Measurements from ENCODE around the gene CNTN4.

- TF ChIP-seq SP1 (IDR thresholded peaks at IDR 0.05) (no peak), CTBP1 (IDR thresholded peaks at IDR 0.05; ENCODE audit: borderline replicate concordance) (no peak), HDGF (IDR thresholded peaks at IDR 0.05; ENCODE audit: borderline replicate concordance) (no peak), ARNT (IDR thresholded peaks at IDR 0.05) (no peak), FOXM1 (IDR thresholded peaks at IDR 0.05; ENCODE audit: borderline replicate concordance) (no peak), FOXK2 (IDR thresholded peaks at IDR 0.05) (no peak), NFRKB (IDR thresholded peaks at IDR 0.05) (no peak), TARDBP (IDR thresholded peaks at IDR 0.05) (no peak), LEF1 (IDR thresholded peaks at IDR 0.05; ENCODE audit: borderline replicate concordance) (no peak), SUZ12 (IDR thresholded peaks at IDR 0.05) (no peak), ZNF384 (IDR thresholded peaks at IDR 0.05) (no peak)
- TF ChIP-seq, protein P1, sequence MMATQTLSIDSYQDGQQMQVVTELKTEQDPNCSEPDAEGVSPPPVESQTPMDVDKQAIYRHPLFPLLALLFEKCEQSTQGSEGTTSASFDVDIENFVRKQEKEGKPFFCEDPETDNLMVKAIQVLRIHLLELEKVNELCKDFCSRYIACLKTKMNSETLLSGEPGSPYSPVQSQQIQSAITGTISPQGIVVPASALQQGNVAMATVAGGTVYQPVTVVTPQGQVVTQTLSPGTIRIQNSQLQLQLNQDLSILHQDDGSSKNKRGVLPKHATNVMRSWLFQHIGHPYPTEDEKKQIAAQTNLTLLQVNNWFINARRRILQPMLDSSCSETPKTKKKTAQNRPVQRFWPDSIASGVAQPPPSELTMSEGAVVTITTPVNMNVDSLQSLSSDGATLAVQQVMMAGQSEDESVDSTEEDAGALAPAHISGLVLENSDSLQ (IDR thresholded peaks at IDR 0.05), result no peak
Observed at GRCh38 chr3:2504912-2505311, 406.2 kb downstream of the CNTN4 start.

Data from HEK293T (cell line).